ENCODE data around the gene DTX2.

- TF ChIP-seq POLR2AphosphoS5 (IDR thresholded peaks at IDR 0.05; ENCODE audit: low read depth) (no peak), CTCF (conservative IDR thresholded peaks at IDR 0.05; ENCODE audit: low read depth in 2 of 2) (no peak), CREB1 (CRISPR knock-in tag; IDR thresholded peaks at IDR 0.05; ENCODE audit: low read depth) (no peak), EZH2 (IDR thresholded peaks at IDR 0.05; ENCODE audit: low read depth, unreplicated experiment) (no peak), EZH2phosphoT487 (IDR thresholded peaks at IDR 0.05; ENCODE audit: unreplicated experiment) (no peak), ZNF114 (CRISPR knock-in tag; IDR thresholded peaks at IDR 0.05) (no peak), ZNF331 (CRISPR knock-in tag; IDR thresholded peaks at IDR 0.05; ENCODE audit: low read depth) (no peak), JUNB (IDR thresholded peaks at IDR 0.05; ENCODE audit: unreplicated experiment) (no peak), STAT1 (IDR thresholded peaks at IDR 0.05; ENCODE audit: unreplicated experiment) (no peak), ETS1 (IDR thresholded peaks at IDR 0.05) (no peak), ZNF462 (CRISPR knock-in tag; IDR thresholded peaks at IDR 0.05) (no peak)
- TF ChIP-seq, protein P1, sequence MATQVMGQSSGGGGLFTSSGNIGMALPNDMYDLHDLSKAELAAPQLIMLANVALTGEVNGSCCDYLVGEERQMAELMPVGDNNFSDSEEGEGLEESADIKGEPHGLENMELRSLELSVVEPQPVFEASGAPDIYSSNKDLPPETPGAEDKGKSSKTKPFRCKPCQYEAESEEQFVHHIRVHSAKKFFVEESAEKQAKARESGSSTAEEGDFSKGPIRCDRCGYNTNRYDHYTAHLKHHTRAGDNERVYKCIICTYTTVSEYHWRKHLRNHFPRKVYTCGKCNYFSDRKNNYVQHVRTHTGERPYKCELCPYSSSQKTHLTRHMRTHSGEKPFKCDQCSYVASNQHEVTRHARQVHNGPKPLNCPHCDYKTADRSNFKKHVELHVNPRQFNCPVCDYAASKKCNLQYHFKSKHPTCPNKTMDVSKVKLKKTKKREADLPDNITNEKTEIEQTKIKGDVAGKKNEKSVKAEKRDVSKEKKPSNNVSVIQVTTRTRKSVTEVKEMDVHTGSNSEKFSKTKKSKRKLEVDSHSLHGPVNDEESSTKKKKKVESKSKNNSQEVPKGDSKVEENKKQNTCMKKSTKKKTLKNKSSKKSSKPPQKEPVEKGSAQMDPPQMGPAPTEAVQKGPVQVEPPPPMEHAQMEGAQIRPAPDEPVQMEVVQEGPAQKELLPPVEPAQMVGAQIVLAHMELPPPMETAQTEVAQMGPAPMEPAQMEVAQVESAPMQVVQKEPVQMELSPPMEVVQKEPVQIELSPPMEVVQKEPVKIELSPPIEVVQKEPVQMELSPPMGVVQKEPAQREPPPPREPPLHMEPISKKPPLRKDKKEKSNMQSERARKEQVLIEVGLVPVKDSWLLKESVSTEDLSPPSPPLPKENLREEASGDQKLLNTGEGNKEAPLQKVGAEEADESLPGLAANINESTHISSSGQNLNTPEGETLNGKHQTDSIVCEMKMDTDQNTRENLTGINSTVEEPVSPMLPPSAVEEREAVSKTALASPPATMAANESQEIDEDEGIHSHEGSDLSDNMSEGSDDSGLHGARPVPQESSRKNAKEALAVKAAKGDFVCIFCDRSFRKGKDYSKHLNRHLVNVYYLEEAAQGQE (IDR thresholded peaks at IDR 0.05; ENCODE audit: unreplicated experiment), result peak; percentile 53
Measured at GRCh38 chr7:76423666-76424412, 37.7 kb upstream of the DTX2 start.
